Osteoblast (primary cell): ENCODE data around the gene TNIK. TPM values are rescaled to one million over a fixed set of nuclear protein-coding genes. Genes with fewer than 3 reads are reported as not detected.

ENCODE experiments used
- DNase-seq: peaks from one replicate; pipeline ENCODE4 v3.0.0; 2011; ENCODE audit warnings: low spot score, mixed read lengths; ENCODE audit not compliant: insufficient read length; ENCODE audit errors: missing footprints
- H2AFZ ChIP-seq: 2 replicates; pipeline ENCODE4 v1.6.0; 2011; ENCODE audit warnings: mild to moderate bottlenecking, low read length
- H3K27ac ChIP-seq: 2 replicates; pipeline ENCODE4 v1.5.1; 2011; ENCODE audit warnings: mild to moderate bottlenecking, low read depth, low read length, moderate library complexity
- H3K27me3 ChIP-seq: 2 replicates; pipeline ENCODE4 v1.6.0; 2012; ENCODE audit warnings: mild to moderate bottlenecking, control low read depth, inconsistent platforms, low read length, moderate library complexity; ENCODE audit not compliant: insufficient read depth
- H3K36me3 ChIP-seq: 2 replicates; pipeline ENCODE4 v1.5.1; 2011; ENCODE audit warnings: mild to moderate bottlenecking, low read length, control low read depth, moderate library complexity; ENCODE audit not compliant: insufficient read depth
- H3K4me1 ChIP-seq: 2 replicates; pipeline ENCODE4 v1.5.1; 2011; ENCODE audit warnings: mild to moderate bottlenecking, low read length, control low read depth, moderate library complexity; ENCODE audit not compliant: insufficient read depth
- H3K4me2 ChIP-seq: 2 replicates; pipeline ENCODE4 v1.6.0; 2011; ENCODE audit warnings: mild to moderate bottlenecking, low read length; ENCODE audit not compliant: insufficient read depth
- H3K4me3 ChIP-seq: fragments of 200-600 bp; sonication (generic); 3 replicates; pipeline ENCODE4 v1.5.1; 2012; ENCODE audit warnings: mild to moderate bottlenecking, low read length, inconsistent platforms; ENCODE audit not compliant: insufficient read depth
- H3K79me2 ChIP-seq: 2 replicates; pipeline ENCODE4 v1.6.0; 2012; ENCODE audit warnings: mild to moderate bottlenecking, low read length, control low read depth, inconsistent platforms; ENCODE audit not compliant: insufficient read depth
- H3K9me3 ChIP-seq: 2 replicates; pipeline ENCODE4 v1.5.1; 2011; ENCODE audit warnings: low read depth, low read length, control low read depth
- H4K20me1 ChIP-seq: 2 replicates; pipeline ENCODE4 v1.6.0; 2012; ENCODE audit warnings: mild to moderate bottlenecking, low read length, control low read depth; ENCODE audit not compliant: insufficient read depth
- CTCF ChIP-seq: IDR thresholded peaks from 2 replicates; pipeline ENCODE4 v1.5.1; 2011; ENCODE audit warnings: mild to moderate bottlenecking, low read depth, low read length, moderate library complexity; ENCODE audit errors: extremely low read depth
- total RNA-seq: library from RNA; depleted of rRNA; stranded (reverse); fragments of >200 nt; gene quantifications from 2 replicates; pipeline ENCODE4 v1.2.3, GENCODE V29; 2012

The TNIK gene
- total RNA-seq, 1 donor, result 7.6 TPM

GRCh38 chr3:171181907-171182690 is 278.1 kb downstream of the TNIK start:
- Histone ChIP-seq H4K20me1 (no peaks in the 10 kb centered on the region), H3K4me2 (no peak overlapping the region), H3K79me2 (no peaks in the 10 kb centered on the region), H3K36me3 (no peaks in the 10 kb centered on the region), H3K4me3 (no peak overlapping the region), H3K27ac (no peak overlapping the region), H3K9me3 (no peaks in the 10 kb centered on the region), H3K27me3 (no peaks in the 10 kb centered on the region), H2AFZ (no peak overlapping the region), H3K4me1 (no peaks in the 10 kb centered on the region)
- no peak for DNase-seq
- TF ChIP-seq CTCF, result no peak

GRCh38 chr3:171178714-171179113 is 281.5 kb downstream of the TNIK start:
- DNase-seq, result no peak
- no peak overlapping the region for H3K4me3 ChIP-seq
- H3K27ac ChIP-seq, result no peak overlapping the region

GRCh38 chr3:171177553-171177952 is 282.7 kb downstream of the TNIK start:
- Histone ChIP-seq H3K27me3 (no peaks in the 10 kb centered on the region), H3K79me2 (no peaks in the 10 kb centered on the region), H4K20me1 (no peaks in the 10 kb centered on the region), H3K4me1 (peaks cover 16% of the 10 kb centered on the region), H3K36me3 (no peaks in the 10 kb centered on the region), H3K27ac (no peak overlapping the region), H3K4me2 (no peak overlapping the region), H3K9me3 (no peaks in the 10 kb centered on the region), H2AFZ (no peak overlapping the region), H3K4me3 (no peak overlapping the region)
- DNase-seq, result no peak
- no peak for TF ChIP-seq CTCF

More at GRCh38 chr3:171178714-171179113, 281.5 kb downstream of the TNIK start:
- no peaks in the 10 kb centered on the region for H4K20me1 ChIP-seq
- no peak overlapping the region for H2AFZ ChIP-seq
- H3K4me1 ChIP-seq, result peaks cover 16% of the 10 kb centered on the region
- no peak for TF ChIP-seq CTCF
- H3K4me2 ChIP-seq, result no peak overlapping the region
- H3K36me3 ChIP-seq, result no peaks in the 10 kb centered on the region
- no peaks in the 10 kb centered on the region for H3K9me3 ChIP-seq
- H3K79me2 ChIP-seq, result no peaks in the 10 kb centered on the region
- no peaks in the 10 kb centered on the region for H3K27me3 ChIP-seq

- no peaks in the 10 kb centered on the region for H4K20me1 ChIP-seq
- no peaks in the 10 kb centered on the region for H3K79me2 ChIP-seq
- no peak overlapping the region for H3K4me3 ChIP-seq
- no peak for TF ChIP-seq CTCF
- no peaks in the 10 kb centered on the region for H3K27me3 ChIP-seq
- no peaks in the 10 kb centered on the region for H3K9me3 ChIP-seq
- no peak overlapping the region for H3K4me2 ChIP-seq
- no peak overlapping the region for H3K27ac ChIP-seq
- H3K4me1 ChIP-seq, result peaks cover 16% of the 10 kb centered on the region
- DNase-seq, result no peak
- no peaks in the 10 kb centered on the region for H3K36me3 ChIP-seq
- H2AFZ ChIP-seq, result no peak overlapping the region
These were observed 283.1 kb downstream of the TNIK start for GRCh38 chr3:171177056-171177455.
